Endothelial cell of umbilical vein (primary cell): ENCODE measurements around the gene TMPRSS9. TPM values are rescaled to one million over a fixed set of nuclear protein-coding genes. Genes with fewer than 3 reads are reported as not detected.

Experiments used
- BruUV-seq: library from RNA; stranded (reverse); fragments of 400-500 nt; replicated peaks from 2 replicates; lab custom pipeline; 2021; lab: Mats Ljungman, UMichigan
- CTCF ChIA-PET: fragments of 300-600, 350-600 bp; sonication (Branson Sonifier 250); formaldehyde crosslinking; loops from one replicate; lab custom pipeline; 2021; ENCODE audit warnings: antibody characterized with exemption, inconsistent platforms; lab: Charles Lee
- POLR2A ChIA-PET: fragments of 300-600, 350-600 bp; sonication (Branson Sonifier 250); formaldehyde crosslinking; loops from one replicate; lab custom pipeline; 2021; ENCODE audit warnings: antibody characterized with exemption, inconsistent platforms; lab: Charles Lee
- DNase-seq: peaks from one replicate; pipeline ENCODE4 v3.0.0-alpha.2; 2011; ENCODE audit warnings: low read depth, low spot score
- FAIRE-seq: peaks from 2 replicates; lab custom pipeline; 2011; peaks lifted over from hg19 to GRCh38; lab: Jason Lieb, UNC
- H2AFZ ChIP-seq: 2 replicates; pipeline ENCODE4 v1.6.0; 2012; ENCODE audit warnings: low read depth, low read length, control low read depth, inconsistent platforms
- H3K27ac ChIP-seq: 2 replicates; pipeline ENCODE4 v1.5.1; 2011; ENCODE audit warnings: low read depth, mild to moderate bottlenecking, control low read depth, low read length, moderate library complexity; ENCODE audit not compliant: insufficient read depth
- H3K27me3 ChIP-seq, 2 experiments: 2 replicates each; pipeline versions ENCODE4 v1.6.0 to v1.6.1; 2011; ENCODE audit warnings: low read length in 2 of 2, mixed read lengths in 1 of 2; ENCODE audit not compliant: control insufficient read depth in 2 of 2, insufficient read depth in 2 of 2
- H3K36me3 ChIP-seq, 2 experiments: 2 replicates in 1 of 2; 3 replicates in 1 of 2; pipeline ENCODE4 v1.5.1; 2011; ENCODE audit warnings: low read length in 2 of 2, mild to moderate bottlenecking in 1 of 2, moderate library complexity in 1 of 2; ENCODE audit not compliant: control insufficient read depth in 2 of 2, insufficient read depth in 2 of 2; ENCODE audit errors: extremely low read depth in 1 of 2
- H3K4me1 ChIP-seq: 3 replicates; pipeline ENCODE4 v1.5.1; 2011; ENCODE audit warnings: mild to moderate bottlenecking, low read length; ENCODE audit not compliant: control insufficient read depth, insufficient read depth; ENCODE audit errors: extremely low read depth
- H3K4me2 ChIP-seq: 2 replicates; pipeline ENCODE4 v1.6.1; 2011; ENCODE audit warnings: low read length, control low read depth, mixed read lengths; ENCODE audit not compliant: insufficient read depth
- H3K4me3 ChIP-seq, 3 experiments: fragments of 200-600 bp in 1 of 3; sonication (generic), shearing (Covaris generic) in 1 of 3; replicated peaks in 1 of 3; 2 replicates each; pipeline ENCODE4 v1.5.1; 2011 to 2016; ENCODE audit warnings: control low read depth in 3 of 3, low read length in 3 of 3, mild to moderate bottlenecking in 2 of 3, inconsistent platforms in 1 of 3, low read depth in 1 of 3, moderate library complexity in 1 of 3; ENCODE audit not compliant: insufficient read depth in 1 of 3
- H3K79me2 ChIP-seq: 2 replicates; pipeline ENCODE4 v1.6.0; 2012; ENCODE audit warnings: low read length, inconsistent platforms; ENCODE audit not compliant: control insufficient read depth, insufficient read depth
- H3K9ac ChIP-seq: replicated peaks from 2 replicates; pipeline ENCODE3; 2011; ENCODE audit warnings: low read length, control low read depth; ENCODE audit not compliant: insufficient read depth; ENCODE audit errors: extremely low read depth
- H3K9me1 ChIP-seq: replicated peaks from 3 replicates; pipeline ENCODE4 v1.6.0; 2011; ENCODE audit warnings: mild to moderate bottlenecking, low read length; ENCODE audit not compliant: control insufficient read depth, insufficient read depth; ENCODE audit errors: extremely low read depth
- H3K9me3 ChIP-seq: replicated peaks from 2 replicates; pipeline ENCODE4 v1.5.1; 2012; ENCODE audit warnings: low read length, inconsistent platforms; ENCODE audit not compliant: control insufficient read depth, insufficient read depth
- H4K20me1 ChIP-seq: replicated peaks from 2 replicates; pipeline ENCODE3; 2011; ENCODE audit warnings: mild to moderate bottlenecking, low read length; ENCODE audit not compliant: control insufficient read depth, insufficient read depth; ENCODE audit errors: extremely low read depth
- CTCF ChIP-seq, 2 donors: IDR thresholded peaks; 1 replicate in 1 of 2; 2 replicates in 1 of 2; pipeline ENCODE4 v1.5.1; 2011; ENCODE audit warnings: low read length in 2 of 2, mild to moderate bottlenecking in 2 of 2, moderate library complexity in 2 of 2, control low read depth in 1 of 2, inconsistent platforms in 1 of 2, low read depth in 1 of 2; ENCODE audit not compliant: insufficient read depth in 1 of 2; ENCODE audit errors: extremely low read depth in 1 of 2
- EZH2 ChIP-seq: IDR thresholded peaks from 2 replicates; pipeline ENCODE4 v1.6.1; 2012; ENCODE audit warnings: borderline replicate concordance, low read depth, mild to moderate bottlenecking, moderate library complexity, low read length, inconsistent platforms; ENCODE audit not compliant: severe bottlenecking
- FOS ChIP-seq: IDR thresholded peaks from 2 replicates; pipeline ENCODE4 v1.6.1; 2011; ENCODE audit warnings: mild to moderate bottlenecking, low read length, moderate library complexity, borderline replicate concordance; ENCODE audit not compliant: insufficient read depth
- GATA2 ChIP-seq: IDR thresholded peaks from 2 replicates; pipeline ENCODE4 v1.7.0; 2011; ENCODE audit warnings: low read depth, mild to moderate bottlenecking, moderate library complexity, mixed read lengths, low read length; ENCODE audit not compliant: insufficient read length, insufficient read depth
- JUN ChIP-seq: IDR thresholded peaks from 2 replicates; pipeline ENCODE4 v1.6.1; 2011; ENCODE audit warnings: borderline replicate concordance, low read depth; ENCODE audit not compliant: insufficient read length, insufficient read depth
- MAX ChIP-seq: IDR thresholded peaks from 2 replicates; pipeline ENCODE4 v1.6.1; 2011; ENCODE audit not compliant: insufficient read depth, insufficient read length
- MYC ChIP-seq: IDR thresholded peaks from one replicate; pipeline ENCODE4 v1.6.1; 2011; ENCODE audit warnings: mild to moderate bottlenecking, low read depth, low read length
- POLR2A ChIP-seq: IDR thresholded peaks from 2 replicates; pipeline ENCODE4 v1.6.1; 2012; ENCODE audit warnings: low read depth, mild to moderate bottlenecking, control low read depth, low read length
- POLR2AphosphoS5 ChIP-seq: IDR thresholded peaks from 2 replicates; pipeline ENCODE4 v1.6.1; 2012; ENCODE audit warnings: low read depth, mild to moderate bottlenecking, control low read depth, low read length, moderate library complexity; ENCODE audit not compliant: insufficient read depth
- dilution Hi-C: fragments of 300-500 bp; cut with MboI; formaldehyde crosslinking; loops from one replicate; pipeline ENCODE4 v1.15.0; 2019; ENCODE audit warnings: low sequenced_read_pairs; ENCODE audit not compliant: extremely low pct_ligation_motif_present
- intact Hi-C: fragments of 100-400 bp; cut with micrococcal nuclease; formaldehyde crosslinking; loops from one replicate; pipeline ENCODE4 v1.10.0; 2022
- polyA plus RNA-seq, 4 experiments: library from polyadenylated mRNA; depleted of rRNA in 3 of 4; stranded (reverse) in 3 of 4; unstranded in 1 of 4; fragments of >200 nt; gene quantifications; 2 replicates each; pipeline versions ENCODE4 v1.2.1 to v1.2.3, GENCODE V29; 2011 to 2012; ENCODE audit warnings: missing spikeins in 1 of 4
- total RNA-seq: library from RNA; stranded (reverse); gene quantifications from 2 replicates; pipeline ENCODE4 v1.2.3, GENCODE V29; 2021

TMPRSS9 gene
- total and polyA plus RNA-seq, 2 donors (not counting 3 experiments of a cell fraction or from before 2014, with no cell fraction given) = not detected

- dilution Hi-C loops = no loop called here
- BruUV-seq = no TSS peak
- Histone ChIP-seq H3K4me2 (no peak overlapping the region), H3K4me3 (no peak overlapping the region), H3K9ac (no peak overlapping the region), H4K20me1 (no peaks in the 10 kb centered on the region), H3K27ac (no peak overlapping the region), H3K27me3 (no peaks in the 10 kb centered on the region), H3K4me1 (peaks cover 26% of the 10 kb centered on the region), H3K79me2 (peaks cover 31% of the 10 kb centered on the region), H3K9me1 (no peaks in the 10 kb centered on the region), H2AFZ (no peak overlapping the region), H3K36me3 (no peaks in the 10 kb centered on the region), H3K9me3 (no peaks in the 10 kb centered on the region)
- POLR2A ChIA-PET = interaction anchor here (0.5 kb wide), 1 partner anchor 39 kb away, joined by 3 read pairs; no protein-coding TSS in a partner anchor
- FAIRE-seq (no peak), DNase-seq (no peak)
- TF ChIP-seq MYC = no peak
- no peak for TF ChIP-seq FOS
- no peak for TF ChIP-seq GATA2
- no peak for TF ChIP-seq EZH2
- no peak for TF ChIP-seq JUN
- no peak for TF ChIP-seq POLR2A
- no peak for TF ChIP-seq MAX
- TF ChIP-seq CTCF (IDR thresholded peaks at IDR 0.05; ENCODE audit: extremely low read depth in 1 of 2, insufficient read depth in 1 of 2, low read depth in 1 of 2, low read length in 2 of 2) = no peak
- no peak for TF ChIP-seq POLR2AphosphoS5
- intact Hi-C loops = no loop called here
- CTCF ChIA-PET = interaction anchor here (1.5 to 3.3 kb wide), 2 partner anchors 188 to 190 kb away, joined by 12 to 14 read pairs; no protein-coding TSS in a partner anchor
Observed at GRCh38 chr19:2423915-2424685, 64.0 kb downstream of the TMPRSS9 start.
